ENCODE data around the gene SLC25A6.
"Not testable (repeated sequence)": the region's sequence is repeated elsewhere in the genome, so short reads cannot be mapped to it uniquely, and the experiment has no call there.

The SLC25A6 gene

GRCh38 chrX:1412551-1413161 lies 20.7 kb upstream of the SLC25A6 start:
- no peak for DNase-seq (ENCODE audit: low read depth)
- TF ChIP-seq, protein P1, sequence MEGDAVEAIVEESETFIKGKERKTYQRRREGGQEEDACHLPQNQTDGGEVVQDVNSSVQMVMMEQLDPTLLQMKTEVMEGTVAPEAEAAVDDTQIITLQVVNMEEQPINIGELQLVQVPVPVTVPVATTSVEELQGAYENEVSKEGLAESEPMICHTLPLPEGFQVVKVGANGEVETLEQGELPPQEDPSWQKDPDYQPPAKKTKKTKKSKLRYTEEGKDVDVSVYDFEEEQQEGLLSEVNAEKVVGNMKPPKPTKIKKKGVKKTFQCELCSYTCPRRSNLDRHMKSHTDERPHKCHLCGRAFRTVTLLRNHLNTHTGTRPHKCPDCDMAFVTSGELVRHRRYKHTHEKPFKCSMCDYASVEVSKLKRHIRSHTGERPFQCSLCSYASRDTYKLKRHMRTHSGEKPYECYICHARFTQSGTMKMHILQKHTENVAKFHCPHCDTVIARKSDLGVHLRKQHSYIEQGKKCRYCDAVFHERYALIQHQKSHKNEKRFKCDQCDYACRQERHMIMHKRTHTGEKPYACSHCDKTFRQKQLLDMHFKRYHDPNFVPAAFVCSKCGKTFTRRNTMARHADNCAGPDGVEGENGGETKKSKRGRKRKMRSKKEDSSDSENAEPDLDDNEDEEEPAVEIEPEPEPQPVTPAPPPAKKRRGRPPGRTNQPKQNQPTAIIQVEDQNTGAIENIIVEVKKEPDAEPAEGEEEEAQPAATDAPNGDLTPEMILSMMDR (IDR thresholded peaks at IDR 0.05; ENCODE audit: insufficient read depth, low read depth, low read length, missing control alignments): no peak

DNA sequence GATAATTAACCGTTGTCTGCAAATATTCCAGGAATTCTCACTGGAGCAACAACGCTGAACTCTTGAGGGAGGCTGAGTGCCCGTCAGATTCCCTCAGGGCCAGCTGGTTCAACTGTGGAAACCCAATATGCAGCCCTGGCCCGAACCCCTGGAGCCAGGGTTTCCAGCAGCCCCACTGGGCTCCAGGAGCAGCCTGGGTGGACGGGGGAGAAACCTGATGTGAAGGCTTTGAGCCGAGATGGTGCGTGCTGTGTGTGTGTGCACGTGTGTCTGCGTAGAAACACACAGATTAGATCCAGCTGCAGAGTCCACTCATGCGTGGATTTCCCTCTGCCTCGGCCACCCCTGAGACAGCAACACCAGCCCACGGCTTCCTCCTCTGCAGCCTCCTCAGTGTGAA lies 19.4 kb upstream of the SLC25A6 start:
- TF ChIP-seq, protein P1 (IDR thresholded peaks at IDR 0.05; ENCODE audit: insufficient read depth, low read depth, low read length, missing control alignments): no peak
- no peak overlapping the region for H3K4me3 ChIP-seq (ENCODE audit: low read depth, low read length)
- DNase-seq (ENCODE audit: low read depth): no peak

More at GRCh38 chrX:1412551-1413161, 20.7 kb upstream of the SLC25A6 start:
- H3K4me3 ChIP-seq (ENCODE audit: low read depth, low read length): no peak overlapping the region

DNA sequence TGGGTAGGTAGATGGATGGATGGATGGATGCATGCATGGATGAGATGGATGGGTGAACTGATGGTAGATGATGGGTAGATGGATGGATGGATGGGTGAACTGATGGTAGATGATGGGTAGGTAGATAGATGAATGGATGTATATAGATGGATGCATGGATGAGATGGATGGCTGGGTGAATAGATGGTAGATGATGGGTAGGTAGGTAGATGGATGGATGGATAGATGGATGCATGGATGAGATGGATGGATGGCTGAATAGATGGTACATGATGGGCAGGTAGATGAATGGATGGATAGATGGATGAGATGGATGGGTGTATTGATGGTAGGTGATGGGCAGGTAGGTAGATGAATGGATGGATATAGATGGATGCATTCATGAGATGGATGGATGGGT lies 15.1 kb upstream of the SLC25A6 start:
- H3K4me3 ChIP-seq (ENCODE audit: low read depth, low read length): no peak overlapping the region
- no peak for DNase-seq (ENCODE audit: low read depth)
- TF ChIP-seq, protein P1 (IDR thresholded peaks at IDR 0.05; ENCODE audit: insufficient read depth, low read depth, low read length, missing control alignments): no peak

- not testable (repeated sequence) for DNase-seq (ENCODE audit: low read depth); H3K4me3 ChIP-seq (ENCODE audit: low read depth, low read length)
These were observed 13.9 kb upstream of the SLC25A6 start for GRCh38 chrX:1405769-1406168.

- H3K4me3 ChIP-seq (ENCODE audit: low read depth, low read length); DNase-seq (ENCODE audit: low read depth): not testable (repeated sequence)
These were observed 12.0 kb upstream of the SLC25A6 start for GRCh38 chrX:1403867-1404266.

GRCh38 chrX:1403228-1403627 lies 11.3 kb upstream of the SLC25A6 start:
- no peak overlapping the region for H3K4me3 ChIP-seq (ENCODE audit: low read depth, low read length)
- TF ChIP-seq, protein P1 (IDR thresholded peaks at IDR 0.05; ENCODE audit: insufficient read depth, low read depth, low read length, missing control alignments): no peak
- DNase-seq (ENCODE audit: low read depth): no peak

DNA sequence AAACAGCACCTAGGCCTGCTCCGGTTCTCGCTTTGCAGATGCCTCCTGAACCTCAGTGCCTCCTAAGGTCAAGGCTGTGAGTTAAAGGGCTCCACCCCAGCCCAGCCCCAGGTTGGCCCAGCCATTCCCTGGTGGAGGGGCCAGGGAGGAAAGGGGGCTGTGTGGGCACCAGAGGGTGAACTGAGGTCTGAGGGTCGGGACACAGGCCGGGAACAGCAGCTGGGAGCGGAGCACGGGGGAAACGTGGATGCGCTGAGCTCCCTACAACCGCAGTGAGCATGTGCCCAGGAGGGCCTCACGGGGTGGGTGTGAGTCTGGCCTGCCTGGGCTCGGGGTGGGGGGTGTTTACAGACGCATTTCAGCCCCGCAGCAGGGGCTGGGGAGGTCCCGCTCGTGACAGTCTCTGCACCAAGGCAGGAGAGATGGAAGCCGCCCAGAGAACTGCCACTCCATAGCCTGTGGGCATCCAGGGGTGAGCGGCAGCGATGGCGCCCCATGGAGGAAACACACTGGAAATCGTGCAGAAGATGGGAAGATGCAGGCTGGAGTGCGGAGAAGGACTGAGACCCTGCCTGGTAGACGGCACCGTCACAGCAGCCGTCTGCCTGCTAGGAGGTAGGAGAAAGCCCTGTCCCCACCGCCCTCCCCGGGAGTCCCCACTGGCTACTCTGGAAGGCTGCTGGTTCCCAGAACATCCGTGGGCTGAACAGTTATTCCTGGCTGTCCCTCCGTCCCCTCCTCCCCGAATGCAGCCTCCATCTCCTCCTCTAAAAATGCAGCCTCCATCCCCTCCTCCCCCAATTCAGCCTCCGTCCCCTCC lies 9.9 kb upstream of the SLC25A6 start:
- no peak for DNase-seq (ENCODE audit: low read depth)
- TF ChIP-seq, protein P1 (IDR thresholded peaks at IDR 0.05; ENCODE audit: insufficient read depth, low read depth, low read length, missing control alignments): no peak
- H3K4me3 ChIP-seq (ENCODE audit: low read depth, low read length): no peak overlapping the region
